Smooth muscle cell (in vitro differentiated cells): ENCODE results near the gene MPP2. TPM values are rescaled to one million over a fixed set of nuclear protein-coding genes. Genes with fewer than 3 reads are reported as not detected.

Experiments
- DNase-seq: peaks from one replicate; lab custom pipeline; 2025; ENCODE audit not compliant: unreplicated experiment; lab: John Stamatoyannopoulos, UW
- H2AFZ ChIP-seq: fragments of 200-600 bp; sonication (generic); 2 replicates; pipeline ENCODE4 v1.6.0; 2016; ENCODE audit warnings: antibody characterized with exemption, low read depth, mild to moderate bottlenecking
- H3F3A ChIP-seq: fragments of 200-600 bp; sonication (generic); 2 replicates; pipeline ENCODE4 v1.6.0; 2017; ENCODE audit warnings: antibody characterized with exemption, low read depth
- H3K27ac ChIP-seq: fragments of 200-600 bp; sonication (generic); 2 replicates; pipeline ENCODE4 v1.5.1; 2016; ENCODE audit warnings: low read depth, mild to moderate bottlenecking
- H3K27me3 ChIP-seq: fragments of 200-600 bp; sonication (generic); 2 replicates; pipeline ENCODE4 v1.6.1; 2016; ENCODE audit warnings: low read depth, mild to moderate bottlenecking
- H3K36me3 ChIP-seq: fragments of 200-600 bp; sonication (generic); 2 replicates; pipeline ENCODE4 v1.5.1; 2016; ENCODE audit warnings: low read depth
- H3K4me1 ChIP-seq: fragments of 200-600 bp; sonication (generic); 2 replicates; pipeline ENCODE4 v1.5.1; 2016; ENCODE audit warnings: low read depth
- H3K4me2 ChIP-seq: fragments of 200-600 bp; sonication (generic); 2 replicates; pipeline ENCODE4 v1.6.0; 2016; ENCODE audit warnings: mild to moderate bottlenecking
- H3K4me3 ChIP-seq: fragments of 200-600 bp; sonication (generic); 2 replicates; pipeline ENCODE4 v1.5.1; 2016; ENCODE audit warnings: mild to moderate bottlenecking
- H3K79me2 ChIP-seq: fragments of 200-600 bp; sonication (generic); 2 replicates; pipeline ENCODE4 v1.6.0; 2016; ENCODE audit warnings: low read depth, mild to moderate bottlenecking
- H3K9ac ChIP-seq: fragments of 200-600 bp; sonication (generic); 2 replicates; pipeline ENCODE4 v1.6.0; 2016; ENCODE audit warnings: low read depth
- H3K9me3 ChIP-seq: fragments of 200-600 bp; sonication (generic); replicated peaks from 2 replicates; pipeline ENCODE4 v1.5.1; 2016; ENCODE audit warnings: low read depth
- H4K20me1 ChIP-seq: fragments of 200-600 bp; sonication (generic); 2 replicates; pipeline ENCODE4 v1.6.0; 2016; ENCODE audit warnings: low read depth
- WGBS: methylation state at CpG from one replicate; pipeline ENCODE4 v1.1.7; 2016; ENCODE audit warnings: low lambda C conversion rate; 5-methylcytosine and 5-hydroxymethylcytosine counted together
- polyA plus RNA-seq: library from polyadenylated mRNA; unstranded; fragments of >200 nt; fragmentation: Nextera tagmentation; extraction: Ambion mirVana; gene quantifications from 2 replicates; pipeline ENCODE4 v1.2.1, GENCODE V29; 2016
- total RNA-seq: library from RNA; depleted of rRNA; stranded (reverse); fragments of >200 nt; gene quantifications from 2 replicates; pipeline ENCODE4 v1.2.3, GENCODE V29; 2014
- TF ChIP-seq, protein P1 (sequence below): fragments of 200-600 bp; sonication (generic); IDR thresholded peaks from 2 replicates; pipeline ENCODE4 v1.5.1; 2017; ENCODE audit warnings: borderline replicate concordance, mild to moderate bottlenecking, antibody characterized with exemption; ENCODE audit not compliant: insufficient read depth, poor library complexity, severe bottlenecking

Gene MPP2
- total and polyA plus RNA-seq, 2 experiments from 2014 or later = 15.4 to 19.4 TPM

DNA sequence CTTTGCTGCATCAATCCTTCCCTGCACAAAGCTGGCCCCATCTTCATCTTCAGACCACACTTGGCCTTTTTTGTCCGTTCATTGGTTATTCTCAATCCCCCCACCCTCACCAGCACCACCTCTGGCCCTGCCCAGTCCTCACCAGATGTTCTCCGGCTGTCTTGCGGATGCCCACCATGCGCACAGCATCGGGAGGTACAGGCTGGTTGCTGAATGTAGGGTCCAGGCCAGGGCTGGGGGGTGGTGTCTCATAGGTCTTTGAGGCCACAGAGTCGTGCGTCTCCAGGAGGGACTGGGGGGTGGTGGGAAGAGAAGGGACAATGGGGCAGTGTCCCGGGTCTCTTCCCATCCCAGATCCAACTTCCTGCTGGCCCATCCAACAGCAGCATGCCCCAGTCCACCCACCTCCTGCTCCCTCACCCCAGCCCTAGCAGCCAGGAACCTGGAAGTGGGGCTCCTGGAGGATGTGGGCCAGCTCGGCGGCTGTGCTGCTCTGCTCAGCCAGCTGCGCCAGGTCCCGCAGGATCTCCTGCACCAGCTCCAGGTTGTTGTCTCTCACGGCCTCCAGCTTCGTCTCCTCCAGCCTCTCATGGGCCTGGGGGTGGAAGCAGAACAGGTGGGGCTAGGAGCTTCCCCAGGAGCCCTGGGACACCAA lies 24.4 kb downstream of the MPP2 start:
- TF ChIP-seq, protein P1, sequence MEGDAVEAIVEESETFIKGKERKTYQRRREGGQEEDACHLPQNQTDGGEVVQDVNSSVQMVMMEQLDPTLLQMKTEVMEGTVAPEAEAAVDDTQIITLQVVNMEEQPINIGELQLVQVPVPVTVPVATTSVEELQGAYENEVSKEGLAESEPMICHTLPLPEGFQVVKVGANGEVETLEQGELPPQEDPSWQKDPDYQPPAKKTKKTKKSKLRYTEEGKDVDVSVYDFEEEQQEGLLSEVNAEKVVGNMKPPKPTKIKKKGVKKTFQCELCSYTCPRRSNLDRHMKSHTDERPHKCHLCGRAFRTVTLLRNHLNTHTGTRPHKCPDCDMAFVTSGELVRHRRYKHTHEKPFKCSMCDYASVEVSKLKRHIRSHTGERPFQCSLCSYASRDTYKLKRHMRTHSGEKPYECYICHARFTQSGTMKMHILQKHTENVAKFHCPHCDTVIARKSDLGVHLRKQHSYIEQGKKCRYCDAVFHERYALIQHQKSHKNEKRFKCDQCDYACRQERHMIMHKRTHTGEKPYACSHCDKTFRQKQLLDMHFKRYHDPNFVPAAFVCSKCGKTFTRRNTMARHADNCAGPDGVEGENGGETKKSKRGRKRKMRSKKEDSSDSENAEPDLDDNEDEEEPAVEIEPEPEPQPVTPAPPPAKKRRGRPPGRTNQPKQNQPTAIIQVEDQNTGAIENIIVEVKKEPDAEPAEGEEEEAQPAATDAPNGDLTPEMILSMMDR = no peak
- H3K79me2 ChIP-seq = no peaks in the 10 kb centered on the region
- H3K9ac ChIP-seq = no peak overlapping the region
- no peak overlapping the region for H3K4me2 ChIP-seq
- WGBS = 93% methylated on average over 13 of the region's 14 CpGs
- no peak overlapping the region for H2AFZ ChIP-seq
- DNase-seq = no peak
- no peaks in the 10 kb centered on the region for H3K9me3 ChIP-seq
- peaks cover 17% of the 10 kb centered on the region for H4K20me1 ChIP-seq
- H3K36me3 ChIP-seq = no peaks in the 10 kb centered on the region
- H3K27ac ChIP-seq = no peak overlapping the region
- H3F3A ChIP-seq = no peaks in the 10 kb centered on the region
- no peaks in the 10 kb centered on the region for H3K27me3 ChIP-seq
- no peaks in the 10 kb centered on the region for H3K4me1 ChIP-seq
- no peak overlapping the region for H3K4me3 ChIP-seq

DNA sequence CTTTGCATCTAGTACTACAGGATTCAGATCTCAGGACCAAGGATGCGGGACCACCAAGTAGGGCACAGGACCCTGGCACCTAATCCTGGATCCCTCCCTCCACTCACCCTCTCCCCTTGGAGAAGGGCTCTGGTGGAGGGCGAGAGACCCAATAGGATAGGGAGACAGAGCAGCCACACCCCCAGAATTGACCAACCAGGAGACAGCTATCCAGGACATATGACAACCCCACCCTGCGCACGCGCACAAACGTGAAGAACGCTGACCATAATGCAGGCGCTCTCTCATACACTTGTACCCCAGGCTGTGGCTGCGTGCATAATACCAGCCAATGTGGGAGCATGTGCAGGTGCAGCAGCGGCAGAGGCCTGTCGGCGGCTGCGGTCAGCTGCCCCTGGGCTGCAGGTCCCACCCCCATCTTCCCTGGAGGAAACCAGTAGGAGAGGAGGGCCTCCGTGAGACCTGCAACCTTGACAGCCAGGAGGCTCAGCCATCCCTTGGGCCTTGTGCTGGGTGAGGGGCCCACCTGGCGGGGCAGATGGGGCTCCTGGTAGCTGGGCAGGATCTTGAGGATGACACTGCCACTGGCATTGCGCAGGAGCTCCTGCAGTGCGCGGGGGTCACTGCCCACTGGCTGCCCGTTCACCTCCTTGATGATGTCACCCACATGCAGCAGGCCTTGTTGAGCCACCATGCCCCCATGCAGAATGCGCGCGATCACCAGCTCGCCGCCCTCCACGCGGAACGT lies 25.4 kb downstream of the MPP2 start:
- no peaks in the 10 kb centered on the region for H3K36me3 ChIP-seq
- TF ChIP-seq, protein P1 = no peak
- H3K27me3 ChIP-seq = no peaks in the 10 kb centered on the region
- no peaks in the 10 kb centered on the region for H3K79me2 ChIP-seq
- H3K4me1 ChIP-seq = no peaks in the 10 kb centered on the region
- WGBS = 92% methylated on average over 27 of the region's 27 CpGs
- no peak overlapping the region for H3K4me2 ChIP-seq
- peaks cover 12% of the 10 kb centered on the region for H4K20me1 ChIP-seq
- H3K9me3 ChIP-seq = no peaks in the 10 kb centered on the region
- H2AFZ ChIP-seq = no peak overlapping the region
- H3K27ac ChIP-seq = no peak overlapping the region
- no peak overlapping the region for H3K4me3 ChIP-seq
- H3K9ac ChIP-seq = no peak overlapping the region
- no peak for DNase-seq
- no peaks in the 10 kb centered on the region for H3F3A ChIP-seq

DNA sequence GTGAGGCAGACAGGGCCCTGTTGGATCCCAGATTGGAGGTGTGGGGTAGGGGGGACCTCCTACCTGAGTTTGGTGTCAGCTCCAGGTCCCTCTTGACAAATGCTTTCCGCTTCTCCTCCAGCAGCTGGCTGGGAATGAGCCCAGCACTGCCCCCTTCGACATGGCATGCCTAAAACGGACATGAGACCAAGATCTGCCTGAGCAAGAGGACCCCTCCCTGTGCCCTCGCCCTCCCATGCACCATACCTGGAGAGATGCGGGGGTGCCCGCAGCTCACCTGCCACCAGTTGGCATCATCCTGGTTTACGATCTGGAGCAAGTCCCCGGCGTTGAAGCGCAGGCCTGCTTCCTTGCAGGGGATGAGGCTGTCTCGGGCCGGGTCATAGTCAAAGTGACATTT lies 26.2 kb downstream of the MPP2 start:
- WGBS = 93% methylated on average over 12 of the region's 12 CpGs
- H2AFZ ChIP-seq = no peak overlapping the region

More for the DNA sequence above, 26.2 kb downstream of the MPP2 start:
- Histone ChIP-seq H3K4me1 (no peaks in the 10 kb centered on the region), H3K79me2 (no peaks in the 10 kb centered on the region), H4K20me1 (peaks cover 10% of the 10 kb centered on the region), H3K27me3 (no peaks in the 10 kb centered on the region), H3F3A (no peaks in the 10 kb centered on the region), H3K27ac (no peak overlapping the region), H3K4me2 (no peak overlapping the region), H3K9ac (no peak overlapping the region), H3K36me3 (no peaks in the 10 kb centered on the region), H3K9me3 (no peaks in the 10 kb centered on the region), H3K4me3 (no peak overlapping the region)
- TF ChIP-seq, protein P1 = no peak
- DNase-seq = no peak
